ENCODE measurements around the gene MSMP. TPM values are rescaled to one million over a fixed set of nuclear protein-coding genes. Genes with fewer than 3 reads are reported as not detected.

The MSMP gene
- total RNA-seq, 2 experiments from 2014 or later: 2.3 to 4.1 TPM

GRCh38 chr9:35759795-35760194, 5.7 kb upstream of the MSMP start:
- Histone ChIP-seq H4K20me1 (ENCODE audit: insufficient read depth, low read length) (no peaks in the 10 kb centered on the region), H3K4me1 (ENCODE audit: insufficient read depth, low read length, poor library complexity, severe bottlenecking) (peaks cover 70% of the 10 kb centered on the region), H3K4me3 (ENCODE audit: low read depth, low read length, poor library complexity, severe bottlenecking) (no peak overlapping the region), H3K9me2 (ENCODE audit: insufficient read depth, low read length) (no peaks in the 10 kb centered on the region), H2AFZ (ENCODE audit: low read length) (no peak overlapping the region), H3K79me2 (ENCODE audit: insufficient read depth, low read depth, low read length) (peaks cover 41% of the 10 kb centered on the region), H3K4me2 (ENCODE audit: low read length) (peak overlapping the region; percentile 74), H3K9me3 (ENCODE audit: low read length) (peaks cover 4% of the 10 kb centered on the region; the same call in 1 of the 2 replicates), H3K27ac (ENCODE audit: low read depth, low read length, poor library complexity, severe bottlenecking) (no peak overlapping the region), H3K36me3 (ENCODE audit: insufficient read depth, low read length) (peaks cover 20% of the 10 kb centered on the region)
- CTCF ChIA-PET (ENCODE audit: unreplicated experiment): interaction anchor here (1.6 kb wide), 1 partner anchor 16 kb away, joined by 4 read pairs; no protein-coding TSS in a partner anchor
- no peak for DNase-seq (ENCODE audit: low spot score)
- POLR2A ChIA-PET: interaction anchor here (1.3 to 2.8 kb wide), 6 partner anchors 10 to 27 kb away, joined by 3 to 12 read pairs (median 4); partner anchors contain the start of genes CREB3, GBA2 and RGP1
- intact Hi-C loops (cut with micrococcal nuclease; ENCODE audit: unreplicated experiment): loop anchor here (5.0 kb wide), 1 partner anchor 142 kb away; the partner anchor contains the start of gene CD72
- no TSS peak for BruUV-seq (replicated peaks)
- TF ChIP-seq CTCF (conservative IDR thresholded peaks at IDR 0.05; ENCODE audit: low read length) (peak; percentile 61), EZH2phosphoT487 (IDR thresholded peaks at IDR 0.05; ENCODE audit: borderline replicate concordance, low read depth, low read length) (no peak)

- no peaks in the 10 kb centered on the region for H4K20me1 ChIP-seq (ENCODE audit: insufficient read depth, low read length)
- peaks cover 74% of the 10 kb centered on the region for H3K4me1 ChIP-seq (ENCODE audit: insufficient read depth, low read length, poor library complexity, severe bottlenecking)
- intact Hi-C loops (cut with micrococcal nuclease; ENCODE audit: unreplicated experiment): loop anchor here (5.0 kb wide), 1 partner anchor 141 kb away; the partner anchor contains the start of gene CD72
- POLR2A ChIA-PET: interaction anchor here (0.9 to 2.8 kb wide), 5 partner anchors 10 to 85 kb away, joined by 3 to 12 read pairs (median 4); partner anchors contain the start of genes CA9, CREB3, GBA2 and RGP1
- TSS peak; percentile 41 for BruUV-seq (replicated peaks)
- H3K4me3 ChIP-seq (ENCODE audit: low read depth, low read length, poor library complexity, severe bottlenecking): peak overlapping the region; percentile 74
- no peak for DNase-seq (ENCODE audit: low spot score)
- no peaks in the 10 kb centered on the region for H3K9me3 ChIP-seq (ENCODE audit: low read length)
- H3K4me2 ChIP-seq (ENCODE audit: low read length): peak overlapping the region; percentile 74
- peaks cover 39% of the 10 kb centered on the region for H3K79me2 ChIP-seq (ENCODE audit: insufficient read depth, low read depth, low read length)
- H3K9me2 ChIP-seq (ENCODE audit: insufficient read depth, low read length): no peaks in the 10 kb centered on the region
- H2AFZ ChIP-seq (ENCODE audit: low read length): no peak overlapping the region
- CTCF ChIA-PET (ENCODE audit: unreplicated experiment): interaction anchor here (0.6 kb wide), 1 partner anchor 9 kb away, joined by 3 read pairs; no protein-coding TSS in a partner anchor
- peak overlapping the region; percentile 94 for H3K27ac ChIP-seq (ENCODE audit: low read depth, low read length, poor library complexity, severe bottlenecking)
- H3K36me3 ChIP-seq (ENCODE audit: insufficient read depth, low read length): peaks cover 19% of the 10 kb centered on the region
- TF ChIP-seq EZH2phosphoT487 (IDR thresholded peaks at IDR 0.05; ENCODE audit: borderline replicate concordance, low read depth, low read length) (no peak), CTCF (conservative IDR thresholded peaks at IDR 0.05; ENCODE audit: low read length) (no peak)
These were observed 4.5 kb upstream of the MSMP start for GRCh38 chr9:35758475-35759050.

- peaks cover 39% of the 10 kb centered on the region for H3K79me2 ChIP-seq (ENCODE audit: insufficient read depth, low read depth, low read length)
- intact Hi-C loops (cut with micrococcal nuclease; ENCODE audit: unreplicated experiment): loop anchor here (1.0 to 5.0 kb wide), 4 partner anchors 18 to 141 kb away; partner anchors contain the start of genes CD72, CREB3, HINT2 and TLN1
- DNase-seq (ENCODE audit: low spot score): no peak
- H3K4me2 ChIP-seq (ENCODE audit: low read length): peak overlapping the region; percentile 74
- no peaks in the 10 kb centered on the region for H3K9me2 ChIP-seq (ENCODE audit: insufficient read depth, low read length)
- H4K20me1 ChIP-seq (ENCODE audit: insufficient read depth, low read length): no peaks in the 10 kb centered on the region
- ChIA-PET POLR2A (interaction anchor here (0.6 to 2.8 kb wide), 4 partner anchors 9 to 84 kb away, joined by 3 to 12 read pairs (median 4); partner anchors contain the start of genes CA9, GBA2 and RGP1), CTCF (ENCODE audit: unreplicated experiment) (interaction anchor here (0.6 kb wide), 1 partner anchor 8 kb away, joined by 3 read pairs; no protein-coding TSS in a partner anchor)
- peak overlapping the region; percentile 94 for H3K27ac ChIP-seq (ENCODE audit: low read depth, low read length, poor library complexity, severe bottlenecking)
- no TSS peak for BruUV-seq (replicated peaks)
- no peak for TF ChIP-seq CTCF (conservative IDR thresholded peaks at IDR 0.05; ENCODE audit: low read length)
- TF ChIP-seq EZH2phosphoT487 (IDR thresholded peaks at IDR 0.05; ENCODE audit: borderline replicate concordance, low read depth, low read length): no peak
- peak overlapping the region; percentile 74 for H3K4me3 ChIP-seq (ENCODE audit: low read depth, low read length, poor library complexity, severe bottlenecking)
- H3K4me1 ChIP-seq (ENCODE audit: insufficient read depth, low read length, poor library complexity, severe bottlenecking): peaks cover 68% of the 10 kb centered on the region
- no peak overlapping the region for H2AFZ ChIP-seq (ENCODE audit: low read length)
- H3K9me3 ChIP-seq (ENCODE audit: low read length): no peaks in the 10 kb centered on the region
- peaks cover 23% of the 10 kb centered on the region for H3K36me3 ChIP-seq (ENCODE audit: insufficient read depth, low read length)
These were observed 3.8 kb upstream of the MSMP start for GRCh38 chr9:35757892-35758275.
